Body of pancreas (tissue), 4 donors: ENCODE results near the gene PWWP3B. TPM values are rescaled to one million over a fixed set of nuclear protein-coding genes. Genes with fewer than 3 reads are reported as not detected.

Experiments
- ATAC-seq: fragments of 150-250 bp; one replicate; pipeline ENCODE4 v1.9.1; 2016
- DNase-seq, 4 donors: peaks; one replicate each; pipeline ENCODE4 v3.0.0-alpha.2; 2019
- H3K27ac ChIP-seq, 4 donors: fragments of 200-600 bp; sonication (generic); 1 replicate in 3 of 4; 2 replicates in 1 of 4; pipeline versions ENCODE4 v1.5.1 to v1.6.1; 2016 to 2019; ENCODE audit warnings: mild to moderate bottlenecking in 1 of 4, mixed read lengths in 1 of 4, moderate library complexity in 1 of 4
- H3K27me3 ChIP-seq, 2 donors: fragments of 200-600 bp; sonication (generic); one replicate each; pipeline ENCODE4 v1.6.0; 2016; ENCODE audit warnings: mild to moderate bottlenecking in 1 of 2
- H3K36me3 ChIP-seq, 2 donors: fragments of 200-600 bp; sonication (generic); replicated peaks in 1 of 2; 2 replicates each; pipeline ENCODE4 v1.5.1; 2016; ENCODE audit warnings: low read depth in 2 of 2; ENCODE audit not compliant: insufficient read depth in 1 of 2
- H3K4me1 ChIP-seq: fragments of 200-600 bp; sonication (generic); one replicate; pipeline ENCODE4 v1.6.0; 2016
- H3K4me3 ChIP-seq, 2 donors: fragments of 200-600 bp; sonication (generic); 1 replicate in 1 of 2; 2 replicates in 1 of 2; pipeline ENCODE4 v1.5.1; 2016 to 2019
- H3K9me3 ChIP-seq, 3 donors: fragments of 200-600 bp; sonication (generic); 1 replicate in 2 of 3; 2 replicates in 1 of 3; pipeline ENCODE4 v1.5.1; 2016
- CTCF ChIP-seq, 7 experiments: fragments of 450-650 bp in 4 of 7; fragments of 200-600 bp in 3 of 7; sonication (generic) in 3 of 7; IDR thresholded peaks; one replicate each; pipeline ENCODE4 v1.5.1; 2016 to 2019; ENCODE audit warnings: antibody characterized with exemption in 7 of 7
- POLR2A ChIP-seq, 3 donors: fragments of 450-650 bp; IDR thresholded peaks; one replicate each; pipeline ENCODE4 v1.6.1; 2016; ENCODE audit warnings: antibody characterized with exemption in 3 of 3, mild to moderate bottlenecking in 2 of 3
- WGBS, 2 donors: methylation state at CpG; one replicate each; pipeline ENCODE4 v1.1.5; 2017; 5-methylcytosine and 5-hydroxymethylcytosine counted together
- intact Hi-C: fragments of 100-400 bp; cut with DNase I; formaldehyde crosslinking; loops from one replicate; pipeline ENCODE4 v1.15.1; 2023
- total RNA-seq, 2 donors: library from RNA; depleted of rRNA; stranded (reverse); fragments of >200 nt; gene quantifications; one replicate each; pipeline ENCODE4 v1.1.0, GENCODE V29; 2016

The PWWP3B gene
- total RNA-seq: 1 to 10 TPM; 6.0 to 9.6 TPM

- H3K36me3 ChIP-seq: no peaks in the 10 kb centered on the region
- peak within 1 kb of the TSS in 1 of 2 donors; percentile 16 for H3K4me3 ChIP-seq
- ATAC-seq: peak; percentile 90
- TF ChIP-seq CTCF (IDR thresholded peaks at IDR 0.05): peak in 1 of 7 experiments; percentile 15
- TF ChIP-seq POLR2A (IDR thresholded peaks at IDR 0.05): peak in 2 of 3 donors; percentile 82
- peak within 1 kb of the TSS in 3 of 4 donors; percentile 4 to 77 (median 71) for H3K27ac ChIP-seq
- no peaks in the 10 kb centered on the region for H3K9me3 ChIP-seq
- WGBS, 2 donors: 1 to 5% methylated on average over 14 of the region's 14 CpGs
- peaks cover 12% of the 10 kb centered on the region for H3K4me1 ChIP-seq
- peak; percentile 56 to 80 (median 73) for DNase-seq
- no peaks in the 10 kb centered on the region for H3K27me3 ChIP-seq
- intact Hi-C loops: no loop called here
Measured at GRCh38 chrX:106168107-106168506, at the start of gene PWWP3B. Gene PWWP3B, plus strand, starts transcription at chrX:106168305. Its CDS starts 37,128 bp downstream, at chrX:106205433.

- intact Hi-C loops: no loop called here
- Histone ChIP-seq H3K27me3 (no peaks in the 10 kb centered on the region), H3K4me1 (peaks cover under 1% of the 10 kb centered on the region), H3K36me3 (no peaks in the 10 kb centered on the region), H3K9me3 (no peaks in the 10 kb centered on the region), H3K27ac (no peak overlapping the region), H3K4me3 (no peak overlapping the region)
- WGBS, 2 donors: 80% methylated on average over 1 of the region's 7 CpGs; no CpG with 5 or more reads in 1 of the 2 donors
- ATAC-seq (no peak), DNase-seq (no peak)
- no peak for TF ChIP-seq CTCF (IDR thresholded peaks at IDR 0.05)
- TF ChIP-seq POLR2A (IDR thresholded peaks at IDR 0.05): no peak
Measured at GRCh38 chrX:106139048-106139447, 29.1 kb upstream of the PWWP3B start.

GRCh38 chrX:106144755-106145639, 23.1 kb upstream of the PWWP3B start:
- peak; percentile 98 for ATAC-seq
- intact Hi-C loops: no loop called here
- Histone ChIP-seq H3K27ac (peak overlapping the region; percentile 17 to 69 (median 50)), H3K27me3 (no peaks in the 10 kb centered on the region), H3K4me1 (peaks cover 24% of the 10 kb centered on the region), H3K9me3 (no peaks in the 10 kb centered on the region), H3K36me3 (no peaks in the 10 kb centered on the region), H3K4me3 (no peak overlapping the region)
- DNase-seq: peak; percentile 87 to 94 (median 92)
- TF ChIP-seq CTCF (IDR thresholded peaks at IDR 0.05) (no peak), POLR2A (IDR thresholded peaks at IDR 0.05) (peak in 1 of 3 donors; percentile 10)
- WGBS, 2 donors: 7 to 9% methylated on average over 4 to 5 of the region's 5 CpGs

GRCh38 chrX:106150701-106151100, 17.4 kb upstream of the PWWP3B start:
- peaks cover 8% of the 10 kb centered on the region for H3K4me1 ChIP-seq
- no peaks in the 10 kb centered on the region for H3K27me3 ChIP-seq
- H3K27ac ChIP-seq: no peak overlapping the region
- no peak for TF ChIP-seq POLR2A (IDR thresholded peaks at IDR 0.05)
- TF ChIP-seq CTCF (IDR thresholded peaks at IDR 0.05): no peak
- no peak overlapping the region for H3K4me3 ChIP-seq
- ATAC-seq (no peak), DNase-seq (no peak)
- no peaks in the 10 kb centered on the region for H3K36me3 ChIP-seq
- 64 to 91% methylated on average over 2 of the region's 2 CpGs for WGBS, 2 donors
- intact Hi-C loops: no loop called here
- H3K9me3 ChIP-seq: no peaks in the 10 kb centered on the region
